ENCODE data around the gene APBB1.

DNA sequence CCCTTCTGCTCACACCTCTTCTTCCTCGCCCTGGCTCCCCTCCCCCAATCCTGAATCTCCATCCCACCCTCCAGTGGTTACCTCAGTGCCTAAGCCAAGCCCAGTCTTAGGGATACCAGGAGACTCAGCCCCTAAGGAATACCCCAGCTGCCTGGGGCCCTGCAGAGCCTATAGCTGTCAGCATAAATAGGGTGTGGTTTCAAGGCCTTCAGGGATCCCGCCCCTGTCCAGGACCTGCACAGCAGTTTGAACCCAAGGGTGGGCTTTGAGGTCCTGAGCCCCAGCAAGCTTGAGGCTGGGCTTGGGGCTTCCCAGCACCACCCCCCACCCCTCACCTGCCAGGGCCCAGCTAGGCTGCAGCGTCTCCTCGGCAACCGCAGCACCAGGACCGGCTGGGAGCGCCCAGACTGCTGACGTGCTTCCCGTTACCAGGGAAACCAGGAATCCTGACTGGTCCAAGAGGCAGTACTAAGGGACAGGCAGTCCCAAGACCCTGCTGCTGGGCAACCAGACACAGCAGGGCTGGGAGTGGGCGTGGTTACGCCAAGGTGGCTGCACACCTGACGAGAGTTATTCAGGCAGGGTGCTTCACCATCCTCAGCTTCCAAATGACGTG lies 13.7 kb downstream of the APBB1 start:
- TF ChIP-seq POLR2A (IDR thresholded peaks at IDR 0.05; ENCODE audit: extremely low read depth, insufficient read length) = no peak
- TF ChIP-seq, protein P1, sequence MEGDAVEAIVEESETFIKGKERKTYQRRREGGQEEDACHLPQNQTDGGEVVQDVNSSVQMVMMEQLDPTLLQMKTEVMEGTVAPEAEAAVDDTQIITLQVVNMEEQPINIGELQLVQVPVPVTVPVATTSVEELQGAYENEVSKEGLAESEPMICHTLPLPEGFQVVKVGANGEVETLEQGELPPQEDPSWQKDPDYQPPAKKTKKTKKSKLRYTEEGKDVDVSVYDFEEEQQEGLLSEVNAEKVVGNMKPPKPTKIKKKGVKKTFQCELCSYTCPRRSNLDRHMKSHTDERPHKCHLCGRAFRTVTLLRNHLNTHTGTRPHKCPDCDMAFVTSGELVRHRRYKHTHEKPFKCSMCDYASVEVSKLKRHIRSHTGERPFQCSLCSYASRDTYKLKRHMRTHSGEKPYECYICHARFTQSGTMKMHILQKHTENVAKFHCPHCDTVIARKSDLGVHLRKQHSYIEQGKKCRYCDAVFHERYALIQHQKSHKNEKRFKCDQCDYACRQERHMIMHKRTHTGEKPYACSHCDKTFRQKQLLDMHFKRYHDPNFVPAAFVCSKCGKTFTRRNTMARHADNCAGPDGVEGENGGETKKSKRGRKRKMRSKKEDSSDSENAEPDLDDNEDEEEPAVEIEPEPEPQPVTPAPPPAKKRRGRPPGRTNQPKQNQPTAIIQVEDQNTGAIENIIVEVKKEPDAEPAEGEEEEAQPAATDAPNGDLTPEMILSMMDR (IDR thresholded peaks at IDR 0.05; ENCODE audit: low read depth, low read length) = no peak

Measured in NB4 (cell line).